Measurements from ENCODE around the gene BICC1. TPM values are rescaled to one million over a fixed set of nuclear protein-coding genes. Genes with fewer than 3 reads are reported as not detected.

BICC1 gene
- total and polyA plus RNA-seq, 2 of the 8 experiments (the other 6 are each of a cell fraction or from before 2014, with no cell fraction given) = 0.20 to 0.73 TPM

GRCh38 chr10:58837826-58838225, 325.2 kb downstream of the BICC1 start:
- Histone ChIP-seq H3K4me3 (ENCODE audit: extremely low read depth in 1 of 4, insufficient read depth in 2 of 4, low read depth in 3 of 4, low read length in 4 of 4) (no peak overlapping the region), H2BK12ac (ENCODE audit: low read depth, low read length) (no peak overlapping the region), H3K27ac (ENCODE audit: low read depth, low read length) (no peak overlapping the region), H4K20me1 (replicated peaks in 1 of 2; ENCODE audit: control insufficient read depth in 1 of 2, insufficient read depth in 2 of 2, low read length in 2 of 2) (no peaks in the 10 kb centered on the region), H3K9ac (replicated peaks in 1 of 4; ENCODE audit: extremely low read depth in 1 of 4, low read depth in 3 of 4, low read length in 3 of 4) (no peak overlapping the region), H3K56ac (replicated peaks; ENCODE audit: insufficient read length, low read depth, low read length) (no peak overlapping the region), H3K27me3 (replicated peaks in 1 of 4; ENCODE audit: control insufficient read depth in 3 of 4, extremely low read depth in 1 of 4, insufficient read depth in 3 of 4, low read length in 3 of 4) (no peaks in the 10 kb centered on the region), H3K4ac (replicated peaks; ENCODE audit: insufficient read length, low read depth, low read length) (no peak overlapping the region), H2BK5ac (ENCODE audit: low read depth, low read length) (no peak overlapping the region), H3K79me1 (ENCODE audit: low read depth, low read length) (no peaks in the 10 kb centered on the region), H2BK20ac (ENCODE audit: low read length) (no peak overlapping the region), H4K91ac (replicated peaks; ENCODE audit: insufficient read length, low read length) (no peak overlapping the region), H3K36me3 (ENCODE audit: control insufficient read depth in 2 of 4, insufficient read depth in 4 of 4, low read length in 3 of 4) (no peaks in the 10 kb centered on the region), H2AFZ (ENCODE audit: low read length) (no peak overlapping the region), H3K18ac (ENCODE audit: extremely low read depth, low read length) (no peak overlapping the region), H2BK15ac (ENCODE audit: low read length) (no peak overlapping the region), H3K23ac (ENCODE audit: insufficient read length) (no peak overlapping the region), H3K14ac (ENCODE audit: insufficient read length) (no peak overlapping the region), H2AK5ac (ENCODE audit: low read depth, low read length) (no peak overlapping the region), H3K23me2 (ENCODE audit: low read depth, low read length) (no peaks in the 10 kb centered on the region), H3K79me2 (ENCODE audit: control insufficient read depth in 1 of 2, insufficient read depth in 2 of 2, low read length in 2 of 2) (no peaks in the 10 kb centered on the region), H3K9me3 (ENCODE audit: insufficient read depth in 2 of 2, low read depth in 1 of 2, low read length in 1 of 2) (no peaks in the 10 kb centered on the region), H3K4me1 (replicated peaks in 1 of 4; ENCODE audit: control insufficient read depth in 3 of 4, insufficient read depth in 4 of 4, low read length in 3 of 4) (no peaks in the 10 kb centered on the region), H4K5ac (ENCODE audit: insufficient read length, low read depth, low read length) (no peak overlapping the region), H2BK120ac (replicated peaks; ENCODE audit: low read depth, low read length) (no peak overlapping the region), H3K4me2 (ENCODE audit: insufficient read depth in 1 of 2, low read depth in 2 of 2, low read length in 2 of 2) (no peak overlapping the region), H4K8ac (ENCODE audit: extremely low read depth, insufficient read depth, low read length) (no peak overlapping the region)
- TF ChIP-seq USF2 (IDR thresholded peaks at IDR 0.05; ENCODE audit: low read length) (no peak), NANOG (IDR thresholded peaks at IDR 0.05; ENCODE audit: insufficient read depth, low read depth, low read length, poor library complexity, severe bottlenecking) (no peak), TAF1 (IDR thresholded peaks at IDR 0.05; ENCODE audit: low read depth, low read length) (no peak), ASH2L (IDR thresholded peaks at IDR 0.05; ENCODE audit: low read length) (no peak), KDM1A (IDR thresholded peaks at IDR 0.05; ENCODE audit: borderline replicate concordance, low read length) (no peak)
- 98% methylated on average over 2 of the region's 2 CpGs; no CpG with 5 or more reads in 1 of the 2 experiments for WGBS, 2 experiments (ENCODE audit: extremely low coverage in 1 of 2, insufficient coverage in 1 of 2, insufficient read length in 1 of 2, insufficient replicate concordance in 2 of 2, low coverage in 1 of 2, low lambda C conversion rate in 2 of 2, missing lambda C conversion rate in 1 of 2)
- POLR2A ChIA-PET (ENCODE audit: partially characterized antibody) = no interaction called here
- no peak for FAIRE-seq
- DNase-seq (ENCODE audit: low read depth in 1 of 2, low spot score in 2 of 2) = no peak
- CTCF ChIA-PET (ENCODE audit: partially characterized antibody) = interaction anchor here (1.2 kb wide), 1 partner anchor 57 kb away, joined by 3 read pairs; no protein-coding TSS in a partner anchor
